Liver (tissue), 9 donors: ENCODE data around the gene SLX9. TPM values are rescaled to one million over a fixed set of nuclear protein-coding genes. Genes with fewer than 3 reads are reported as not detected.
A peak's percentile ranks its signal among the peaks of the same experiment; 100 is the strongest.

Experiments used
- DNase-seq: peaks from one replicate; pipeline ENCODE4 v3.0.0-alpha.2; 2017; ENCODE audit warnings: low spot score
- H3K27ac ChIP-seq, 2 donors: one replicate each; pipeline ENCODE4 v1.7.0; 2013; ENCODE audit warnings: inconsistent platforms in 2 of 2, low read length in 2 of 2, control low read depth in 1 of 2, low read depth in 1 of 2, mild to moderate bottlenecking in 1 of 2
- H3K27me3 ChIP-seq, 4 donors: one replicate each; pipeline versions ENCODE4 v1.6.1 to v1.7.0; 2013; ENCODE audit warnings: low read length in 3 of 4, inconsistent platforms in 1 of 4, mild to moderate bottlenecking in 1 of 4, moderate library complexity in 1 of 4; ENCODE audit not compliant: control insufficient read depth in 4 of 4, insufficient read depth in 4 of 4
- H3K36me3 ChIP-seq, 4 donors: one replicate each; pipeline versions ENCODE4 v1.6.1 to v1.7.0; 2013; ENCODE audit warnings: low read length in 3 of 4, mild to moderate bottlenecking in 3 of 4, low read depth in 1 of 4, moderate library complexity in 1 of 4; ENCODE audit not compliant: control insufficient read depth in 4 of 4, insufficient read depth in 3 of 4
- H3K4me1 ChIP-seq, 4 donors: one replicate each; pipeline versions ENCODE4 v1.6.1 to v1.7.0; 2013; ENCODE audit warnings: low read length in 3 of 4, mild to moderate bottlenecking in 3 of 4, moderate library complexity in 1 of 4; ENCODE audit not compliant: control insufficient read depth in 4 of 4, insufficient read depth in 4 of 4
- H3K4me3 ChIP-seq, 3 donors: one replicate each; pipeline versions ENCODE4 v1.6.1 to v1.7.0; 2013; ENCODE audit warnings: low read length in 3 of 3, control low read depth in 1 of 3, low read depth in 1 of 3, mild to moderate bottlenecking in 1 of 3
- H3K9ac ChIP-seq, 2 donors: one replicate each; pipeline ENCODE4 v1.7.0; 2013; ENCODE audit warnings: low read length in 2 of 2, mild to moderate bottlenecking in 2 of 2, moderate library complexity in 2 of 2, control low read depth in 1 of 2, low read depth in 1 of 2
- H3K9me3 ChIP-seq, 4 donors: one replicate each; pipeline versions ENCODE4 v1.6.1 to v1.7.0; 2013; ENCODE audit warnings: low read length in 3 of 4; ENCODE audit not compliant: control insufficient read depth in 4 of 4
- CTCF ChIP-seq: fragments of 150-350 bp; IDR thresholded peaks from 2 replicates; pipeline ENCODE4 v1.5.1; 2017; ENCODE audit warnings: improper control_type of control experiment, low read depth, low read length; ENCODE audit not compliant: missing input control
- EGR1 ChIP-seq, 2 donors: IDR thresholded peaks; 2 replicates each; pipeline ENCODE4 v1.6.1; 2016 to 2018; ENCODE audit warnings: antibody characterized with exemption in 2 of 2, low read depth in 2 of 2
- FOXA1 ChIP-seq: IDR thresholded peaks from 2 replicates; pipeline ENCODE4 v1.6.1; 2016; ENCODE audit warnings: antibody characterized with exemption
- FOXA2 ChIP-seq: IDR thresholded peaks from 2 replicates; pipeline ENCODE4 v1.6.1; 2016; ENCODE audit warnings: antibody characterized with exemption
- GABPA ChIP-seq, 2 donors: IDR thresholded peaks in 1 of 2; conservative IDR thresholded peaks in 1 of 2; 2 replicates each; pipeline ENCODE4 v1.6.1; 2016; ENCODE audit warnings: antibody characterized with exemption in 2 of 2, mild to moderate bottlenecking in 1 of 2, moderate library complexity in 1 of 2
- HNF4A ChIP-seq, 2 donors: conservative IDR thresholded peaks; 2 replicates each; pipeline ENCODE4 v1.6.1; 2016; ENCODE audit warnings: antibody characterized with exemption in 2 of 2, mild to moderate bottlenecking in 2 of 2
- HNF4G ChIP-seq: IDR thresholded peaks from 2 replicates; pipeline ENCODE4 v1.6.1; 2016; ENCODE audit warnings: antibody characterized with exemption
- JUND ChIP-seq, 2 donors: IDR thresholded peaks; 2 replicates each; pipeline ENCODE4 v1.6.1; 2016; ENCODE audit warnings: antibody characterized with exemption in 2 of 2
- NR2F2 ChIP-seq: IDR thresholded peaks from 2 replicates; pipeline ENCODE4 v1.6.1; 2016; ENCODE audit warnings: antibody characterized with exemption
- RAD21 ChIP-seq, 2 donors: IDR thresholded peaks; 2 replicates each; pipeline ENCODE4 v1.6.1; 2016; ENCODE audit warnings: antibody characterized with exemption in 2 of 2, mild to moderate bottlenecking in 2 of 2
- REST ChIP-seq: IDR thresholded peaks from 2 replicates; pipeline ENCODE4 v1.6.1; 2016; ENCODE audit warnings: antibody characterized with exemption, mild to moderate bottlenecking
- RXRA ChIP-seq, 2 donors: IDR thresholded peaks; 2 replicates each; pipeline ENCODE4 v1.6.1; 2017 to 2018; ENCODE audit warnings: antibody characterized with exemption in 2 of 2, mild to moderate bottlenecking in 1 of 2
- SP1 ChIP-seq: IDR thresholded peaks from 2 replicates; pipeline ENCODE4 v1.6.1; 2018; ENCODE audit warnings: antibody characterized with exemption, mild to moderate bottlenecking
- TAF1 ChIP-seq: conservative IDR thresholded peaks from 2 replicates; pipeline ENCODE4 v1.6.1; 2016; ENCODE audit warnings: antibody characterized with exemption, mild to moderate bottlenecking
- YY1 ChIP-seq: IDR thresholded peaks from 2 replicates; pipeline ENCODE4 v1.6.1; 2016; ENCODE audit warnings: antibody characterized with exemption, mild to moderate bottlenecking
- ZBTB33 ChIP-seq: IDR thresholded peaks from 2 replicates; pipeline ENCODE4 v1.6.1; 2016; ENCODE audit warnings: antibody characterized with exemption
- WGBS: extraction: QIAGEN DNeasy Blood & Tissue Kit; methylation state at CpG from one replicate; pipeline ENCODE4 v1.1.7; 2013; 5-methylcytosine and 5-hydroxymethylcytosine counted together
- polyA plus RNA-seq, 2 donors: library from polyadenylated mRNA; stranded (reverse) in 1 of 2; unstranded in 1 of 2; fragments of 200-250 nt in 1 of 2; fragments of >200 nt in 1 of 2; fragmentation: Nextera tagmentation in 1 of 2; extraction: Ambion mirVana in 1 of 2; gene quantifications; one replicate each; pipeline versions ENCODE4 v1.2.1 to v1.2.3, GENCODE V29; 2013 to 2015
- total RNA-seq, 2 donors: library from RNA; depleted of rRNA; stranded (reverse); fragments of >200 nt; gene quantifications; one replicate each; pipeline ENCODE4 v1.2.3, GENCODE V29; 2014
- TF ChIP-seq, protein P1 (sequence below): IDR thresholded peaks from 2 replicates; pipeline ENCODE4 v1.6.1; 2016; ENCODE audit warnings: antibody characterized with exemption
- TF ChIP-seq, protein P2 (sequence below): IDR thresholded peaks from 2 replicates; pipeline ENCODE4 v1.6.1; 2016; ENCODE audit warnings: antibody characterized with exemption
- donor health status: healthy.
- donor health status: healthy.
- donor health status: healthy.
- donor health status: healthy.
- donor health status: healthy.

The SLX9 gene
- total and polyA plus RNA-seq, 4 donors, result 7.5 to 20.3 (median 12.2) TPM

DNA sequence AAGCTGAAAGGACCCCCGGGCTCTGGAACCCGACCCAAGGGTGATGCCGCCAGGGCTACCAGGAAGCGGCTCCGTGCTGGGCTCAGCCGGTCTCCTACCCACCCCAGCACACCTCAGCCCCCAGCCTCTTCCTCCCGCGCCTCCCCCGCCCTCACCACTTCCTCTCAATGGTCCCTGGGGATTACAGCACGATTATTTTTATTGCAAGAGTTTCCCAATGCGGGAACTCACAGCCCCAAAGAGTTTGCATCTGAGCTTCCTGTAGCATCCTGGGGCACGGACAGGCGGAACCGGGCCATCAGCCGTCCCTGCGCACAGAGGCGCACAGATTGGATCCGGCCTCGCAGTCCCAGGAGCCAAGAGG, 8.7 kb upstream of the SLX9 start:
- no peak for DNase-seq
- no peaks in the 10 kb centered on the region for H3K27me3 ChIP-seq
- WGBS, result 20% methylated on average over 19 of the region's 19 CpGs
- H3K9ac ChIP-seq, result no peak overlapping the region
- TF ChIP-seq CTCF (no peak), NR2F2 (no peak), SP1 (no peak), YY1 (no peak), FOXA2 (no peak), JUND (IDR thresholded peaks at IDR 0.05) (no peak), ZBTB33 (no peak), RAD21 (IDR thresholded peaks at IDR 0.05) (no peak), FOXA1 (no peak)
- peaks cover 15 to 22% (median 17%) of the 10 kb centered on the region in 4 donors for H3K4me1 ChIP-seq
- H3K4me3 ChIP-seq, result peak overlapping the region in 2 of 3 donors; percentile 27 to 66
- H3K27ac ChIP-seq, result peak overlapping the region; percentile 36 to 51
- no peaks in the 10 kb centered on the region for H3K36me3 ChIP-seq
- no peaks in the 10 kb centered on the region for H3K9me3 ChIP-seq

DNA sequence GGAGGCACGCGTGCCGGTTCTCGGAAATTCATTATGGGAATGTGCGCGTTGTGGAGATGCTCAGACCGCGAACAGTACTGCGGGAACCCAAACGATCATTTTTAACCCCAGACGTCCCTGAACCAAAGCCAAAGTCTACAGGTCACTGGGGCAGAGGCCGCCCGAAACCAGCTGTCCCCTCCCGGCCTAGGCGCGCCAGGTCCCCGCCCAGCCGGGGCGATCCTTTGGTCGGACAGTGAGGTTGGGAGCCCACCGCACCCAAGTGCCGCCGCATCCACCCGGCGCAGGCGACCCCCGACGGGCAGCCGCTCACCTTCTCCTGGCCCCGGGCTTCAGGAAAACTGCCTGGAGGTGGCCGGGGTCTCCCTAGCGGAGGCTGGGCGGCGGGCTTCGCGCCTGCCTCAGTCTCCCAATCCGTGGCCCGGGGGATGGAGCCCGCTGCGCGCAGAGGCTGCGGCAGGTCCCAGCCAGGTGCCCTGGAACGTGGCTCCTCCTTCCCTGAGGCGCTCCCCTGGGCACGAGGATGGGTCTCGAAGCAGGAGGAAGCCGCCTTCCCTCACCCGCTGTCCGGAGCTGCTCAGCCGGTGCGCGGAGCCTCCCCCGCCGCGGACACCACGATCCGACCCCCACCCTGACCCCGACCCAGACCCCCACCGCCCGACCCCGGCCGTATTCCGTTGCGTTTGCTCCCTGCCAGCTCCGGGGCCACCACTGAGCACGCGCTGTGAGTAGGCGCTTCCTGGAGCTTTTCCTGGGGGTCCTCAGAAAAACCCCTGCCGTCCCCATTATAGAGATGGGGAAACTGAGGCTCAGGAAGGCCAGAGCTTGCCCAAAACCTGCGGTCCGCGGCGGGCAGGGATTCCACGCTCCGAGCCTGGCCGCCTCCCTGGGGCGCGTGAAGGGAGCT, 8.1 kb upstream of the SLX9 start:
- Histone ChIP-seq H3K9ac (no peak overlapping the region), H3K4me3 (peak overlapping the region in 2 of 3 donors; percentile 38 to 66), H3K36me3 (no peaks in the 10 kb centered on the region), H3K4me1 (peaks cover 15 to 22% (median 17%) of the 10 kb centered on the region in 4 donors), H3K27ac (peak overlapping the region; percentile 36 to 51), H3K27me3 (no peaks in the 10 kb centered on the region), H3K9me3 (no peaks in the 10 kb centered on the region)
- peak; percentile 14 to 57 for TF ChIP-seq RAD21 (IDR thresholded peaks at IDR 0.05)
- peak; percentile 3 for TF ChIP-seq CTCF
- TF ChIP-seq FOXA1, result no peak
- TF ChIP-seq ZBTB33, result no peak
- TF ChIP-seq, protein P1, sequence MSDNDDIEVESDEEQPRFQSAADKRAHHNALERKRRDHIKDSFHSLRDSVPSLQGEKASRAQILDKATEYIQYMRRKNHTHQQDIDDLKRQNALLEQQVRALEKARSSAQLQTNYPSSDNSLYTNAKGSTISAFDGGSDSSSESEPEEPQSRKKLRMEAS, result peak; percentile 41
- TF ChIP-seq YY1, result no peak
- TF ChIP-seq SP1, result peak; percentile 70
- TF ChIP-seq EGR1 (IDR thresholded peaks at IDR 0.05; ENCODE audit: low read depth in 2 of 2), result no peak
- peak; percentile 29 for TF ChIP-seq NR2F2
- TF ChIP-seq FOXA2, result no peak
- TF ChIP-seq JUND (IDR thresholded peaks at IDR 0.05), result no peak
- peak; percentile 67 for TF ChIP-seq HNF4G
- peak; percentile 89 to 93 for TF ChIP-seq RXRA (IDR thresholded peaks at IDR 0.05)
- TF ChIP-seq GABPA (IDR thresholded peaks at IDR 0.05 in 1 of 2, conservative IDR thresholded peaks at IDR 0.05 in 1 of 2), result no peak
- TF ChIP-seq, protein P2, sequence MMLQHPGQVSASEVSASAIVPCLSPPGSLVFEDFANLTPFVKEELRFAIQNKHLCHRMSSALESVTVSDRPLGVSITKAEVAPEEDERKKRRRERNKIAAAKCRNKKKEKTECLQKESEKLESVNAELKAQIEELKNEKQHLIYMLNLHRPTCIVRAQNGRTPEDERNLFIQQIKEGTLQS, result no peak
- TF ChIP-seq HNF4A (conservative IDR thresholded peaks at IDR 0.05), result peak; percentile 88 to 89
- TF ChIP-seq REST, result no peak
- TF ChIP-seq TAF1, result no peak
- DNase-seq, result no peak
- 2% methylated on average over 78 of the region's 78 CpGs for WGBS
